RPMI7951 (cell line): Measurements from ENCODE around the gene NKPD1. TPM values are rescaled to one million over a fixed set of nuclear protein-coding genes. Genes with fewer than 3 reads are reported as not detected.

Source experiments
- DNase-seq: peaks from one replicate; pipeline ENCODE4 v3.0.0-alpha.2; 2012; ENCODE audit warnings: low read depth
- total RNA-seq: library from RNA; depleted of rRNA; stranded (reverse); fragments of >200 nt; shearing (Covaris generic); gene quantifications from 2 replicates; pipeline ENCODE4 v1.2.3, GENCODE V29; 2014; rRNA removed

NKPD1 gene
- 0.12 and 0.20 TPM in 2 replicates for total RNA-seq

DNA sequence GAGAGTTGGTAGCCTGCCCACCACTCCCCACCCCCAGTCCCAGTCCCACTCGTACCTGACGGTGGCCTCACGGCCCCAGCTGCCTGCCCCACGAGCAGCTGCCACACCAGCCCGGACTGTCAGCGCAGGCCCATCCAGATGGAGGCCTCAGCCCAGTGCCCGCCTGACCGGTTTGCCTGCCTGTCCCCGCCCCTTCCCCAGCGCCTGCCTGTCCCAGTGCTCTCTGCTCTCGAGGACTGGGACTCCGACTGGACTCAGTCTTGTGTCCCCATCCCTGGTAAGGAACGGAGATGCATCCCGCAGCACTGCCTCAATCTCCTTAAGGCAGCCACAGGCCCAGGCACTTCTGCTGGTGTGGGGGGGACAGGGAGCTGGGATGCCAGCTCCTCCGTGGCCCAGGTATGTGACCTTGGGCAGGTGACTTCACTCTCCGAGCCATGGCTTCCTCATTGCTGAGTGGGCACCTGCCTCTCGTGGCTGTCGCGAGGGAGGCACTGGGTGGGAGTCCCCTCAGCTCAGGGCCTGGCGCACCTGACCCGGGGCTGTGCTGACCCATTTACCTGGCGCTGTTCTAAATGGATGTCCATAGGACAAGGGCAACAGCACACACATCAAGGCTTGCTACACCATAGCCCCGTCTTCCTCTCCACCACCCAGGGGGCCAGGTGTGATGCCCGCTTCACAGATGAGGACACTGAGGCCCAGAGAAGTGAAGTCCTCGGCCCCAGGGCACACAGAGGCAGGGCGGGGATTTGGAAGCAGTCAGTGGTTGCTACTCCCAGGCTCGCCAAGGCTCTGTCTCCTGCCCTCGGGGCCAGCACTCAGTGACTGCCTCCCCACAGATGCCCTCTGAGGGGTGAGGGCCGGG, at the start of gene NKPD1:
Gene NKPD1 (minus strand): TSS at position 113 of the 868 bp plus-strand sequence. CDS start 832 bp downstream, outside the sequence.
- no peak for DNase-seq

DNA sequence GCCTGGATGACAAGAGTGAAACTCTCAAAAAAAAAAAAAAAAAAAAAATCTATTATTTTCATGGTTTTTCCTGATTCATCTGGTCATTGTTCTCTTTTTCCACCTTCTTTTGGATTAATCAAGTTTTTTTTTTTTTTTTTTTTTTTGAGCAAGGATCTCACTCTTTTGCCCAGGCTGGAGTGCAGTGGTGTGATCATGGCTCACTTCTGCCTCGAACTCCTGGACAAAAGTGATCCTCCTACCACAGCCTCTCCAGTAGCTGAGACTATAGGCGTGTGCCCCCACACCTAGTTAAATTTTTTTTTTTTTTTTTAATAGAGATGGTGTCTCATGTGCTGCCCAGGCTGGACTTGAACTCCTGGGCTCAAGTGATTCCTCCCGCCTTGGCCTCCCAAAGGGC, 45.5 kb upstream of the NKPD1 start:
- no peak for DNase-seq

DNA sequence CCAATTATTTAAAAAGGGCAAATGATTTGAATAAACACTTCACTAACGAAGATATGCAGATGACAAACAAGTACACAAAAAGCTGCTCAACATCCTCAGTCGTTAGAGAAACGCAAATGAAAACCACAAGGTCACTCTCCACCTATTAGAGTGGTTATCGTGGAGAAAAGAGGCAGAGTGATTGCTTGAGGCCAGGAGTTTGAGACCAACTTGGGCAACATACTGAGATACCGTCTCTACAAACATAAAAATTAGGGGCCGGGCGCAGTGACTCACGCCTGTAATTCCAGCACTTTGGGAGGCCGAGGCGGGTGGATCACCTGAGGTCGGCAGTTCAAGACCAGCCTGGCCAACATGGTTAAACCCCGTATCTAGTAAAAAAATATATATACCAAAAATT, 45.0 kb upstream of the NKPD1 start:
- DNase-seq, result no peak

- DNase-seq, result no peak
Measured at GRCh38 chr19:45202637-45203036, 41.9 kb upstream of the NKPD1 start.

DNA sequence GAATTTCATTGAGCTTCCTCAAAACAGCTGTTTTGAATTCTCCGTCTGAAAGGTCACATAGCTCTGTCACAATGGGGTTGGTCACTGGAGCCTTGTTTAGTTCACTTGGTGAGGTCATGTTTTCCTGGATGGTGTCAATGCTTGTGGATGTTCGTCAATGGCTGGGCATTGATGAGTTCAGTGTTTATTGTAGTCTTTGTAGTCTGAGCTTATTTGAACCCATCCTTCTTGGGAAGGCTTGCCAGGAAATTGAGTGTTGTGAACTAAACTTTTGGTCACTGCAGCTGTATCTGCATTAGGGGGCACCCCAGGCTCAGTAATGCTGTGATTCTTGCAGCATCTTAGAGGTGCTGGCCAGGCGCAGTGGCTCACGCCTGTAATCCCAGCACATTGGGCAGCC, 39.8 kb upstream of the NKPD1 start:
- DNase-seq, result peak; percentile 58

- DNase-seq, result no peak
Measured at GRCh38 chr19:45195764-45196163, 35.0 kb upstream of the NKPD1 start.

DNA sequence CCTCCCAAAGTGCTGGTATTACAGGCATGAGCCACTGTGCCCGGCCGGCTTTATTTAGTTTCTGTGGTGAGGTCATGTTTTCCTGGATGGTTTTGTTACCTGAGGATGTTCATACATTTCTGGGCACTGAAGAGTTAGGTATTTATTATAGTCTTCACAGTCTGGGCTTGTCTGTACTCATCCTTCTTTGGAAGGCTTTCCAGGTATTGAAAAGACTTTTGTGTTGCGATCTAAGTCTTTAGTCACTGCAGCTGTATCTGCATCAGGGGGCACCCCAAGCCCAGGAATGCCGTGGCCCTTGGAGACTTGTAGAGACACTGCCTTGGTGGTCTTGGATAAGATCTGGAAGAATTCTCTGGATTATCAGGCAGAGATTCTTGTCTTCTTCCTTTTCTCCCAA, 30.6 kb upstream of the NKPD1 start:
- DNase-seq, result no peak

DNA sequence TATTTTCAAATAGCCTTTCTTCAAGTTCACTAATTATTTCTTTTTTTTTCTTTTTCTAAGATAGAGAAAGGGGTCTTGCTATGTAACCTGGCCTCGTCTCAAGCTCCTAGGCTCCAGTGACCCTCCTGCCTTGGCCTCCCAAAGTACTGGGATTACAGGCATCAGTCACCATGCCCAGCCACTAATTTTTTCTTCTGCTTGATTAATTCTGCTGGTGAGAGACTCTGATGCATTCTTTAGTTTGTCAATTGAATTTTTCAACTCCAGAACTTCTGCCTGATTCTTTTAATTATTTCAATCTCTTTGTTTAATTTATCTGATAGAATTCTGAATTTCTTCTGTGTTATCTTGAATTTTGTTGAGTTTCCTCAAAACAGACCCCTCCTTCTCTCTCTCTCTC, 29.2 kb upstream of the NKPD1 start:
- DNase-seq, result no peak

- no peak for DNase-seq
Measured at GRCh38 chr19:45187421-45188100, 26.8 kb upstream of the NKPD1 start.

DNA sequence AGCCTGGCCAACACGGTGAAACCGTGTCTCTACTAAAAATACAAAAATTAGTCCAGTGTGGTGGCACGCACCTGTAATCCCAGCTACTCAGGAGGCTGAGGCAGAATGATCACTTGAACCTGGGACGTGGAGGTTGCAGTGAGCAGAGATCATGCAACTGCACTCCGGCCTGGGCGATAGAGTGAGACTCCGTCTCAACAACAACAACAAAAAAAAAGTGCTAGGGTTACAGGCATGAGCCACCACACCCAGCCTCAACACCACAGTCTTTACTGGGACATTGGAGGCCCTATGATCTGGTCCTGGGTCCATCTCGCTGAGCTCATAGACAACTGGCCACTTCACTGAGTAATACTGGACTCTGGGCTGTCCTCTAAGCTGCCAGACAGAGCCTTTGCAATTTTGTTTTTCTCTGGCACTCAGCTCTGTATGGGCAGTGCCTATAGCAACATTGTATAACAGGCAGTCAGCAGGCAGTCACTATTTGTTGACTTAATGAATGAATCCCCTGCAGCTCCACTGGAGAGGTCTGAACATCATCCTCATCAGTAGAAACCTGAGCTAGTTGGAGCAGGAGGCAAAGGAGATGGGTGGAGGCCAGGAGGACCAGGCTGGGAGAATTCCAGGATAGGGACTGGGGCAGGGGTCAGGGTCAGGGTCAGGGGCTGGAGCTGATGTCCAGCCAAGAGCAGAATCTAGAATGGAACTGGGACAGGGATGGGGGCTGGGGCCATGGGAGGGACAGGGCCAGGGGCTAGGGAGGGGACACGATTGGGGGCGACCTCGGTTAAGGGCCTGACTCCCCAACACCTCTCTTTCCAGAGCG, 25.9 kb upstream of the NKPD1 start:
- no peak for DNase-seq

DNA sequence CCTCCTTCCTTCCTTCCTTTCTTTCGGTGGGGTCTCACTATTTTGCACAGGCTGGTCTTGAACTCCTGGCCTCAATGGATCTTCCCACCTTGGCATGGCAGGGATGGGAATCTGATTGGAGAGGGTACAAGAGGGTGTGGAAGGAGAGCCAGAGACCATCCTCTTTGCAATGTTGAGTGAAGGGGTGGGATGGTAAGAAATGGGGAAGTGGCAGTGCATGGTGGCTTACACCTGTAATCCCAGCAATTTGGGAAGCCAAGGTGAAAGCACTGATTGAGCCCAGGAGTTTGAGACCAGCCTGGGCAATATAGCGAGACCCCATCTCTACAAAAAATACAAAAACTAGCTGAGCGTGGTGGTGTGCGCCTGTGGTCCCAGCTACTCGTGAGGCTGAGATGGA, 23.3 kb upstream of the NKPD1 start:
- no peak for DNase-seq

- no peak for DNase-seq
Measured at GRCh38 chr19:45182758-45183157, 22.0 kb upstream of the NKPD1 start.

DNA sequence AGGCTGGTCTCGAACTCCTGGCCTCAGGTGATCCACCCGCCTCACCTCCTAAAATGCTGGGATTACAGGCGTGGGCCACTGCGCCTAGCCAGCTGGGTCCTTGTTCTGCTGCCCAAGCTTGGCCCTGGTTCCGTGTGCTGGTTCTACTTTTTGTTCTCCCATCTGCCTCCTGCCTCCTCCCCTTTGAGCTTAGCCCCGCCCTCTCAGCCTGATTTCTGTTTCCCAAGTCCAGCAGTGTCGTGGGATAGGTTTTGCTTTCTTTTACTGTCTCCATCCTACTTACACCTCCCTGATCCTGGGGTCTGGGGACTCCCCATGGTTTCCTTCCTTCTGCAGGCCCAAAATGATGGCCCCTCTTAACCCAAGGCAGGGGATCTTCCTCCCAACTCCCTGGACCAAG, 20.2 kb upstream of the NKPD1 start:
- DNase-seq, result no peak

- DNase-seq, result no peak
Measured at GRCh38 chr19:45179892-45180370, 19.1 kb upstream of the NKPD1 start.

GRCh38 chr19:45179072-45179891, 18.5 kb upstream of the NKPD1 start:
- peak; percentile 39 for DNase-seq

DNA sequence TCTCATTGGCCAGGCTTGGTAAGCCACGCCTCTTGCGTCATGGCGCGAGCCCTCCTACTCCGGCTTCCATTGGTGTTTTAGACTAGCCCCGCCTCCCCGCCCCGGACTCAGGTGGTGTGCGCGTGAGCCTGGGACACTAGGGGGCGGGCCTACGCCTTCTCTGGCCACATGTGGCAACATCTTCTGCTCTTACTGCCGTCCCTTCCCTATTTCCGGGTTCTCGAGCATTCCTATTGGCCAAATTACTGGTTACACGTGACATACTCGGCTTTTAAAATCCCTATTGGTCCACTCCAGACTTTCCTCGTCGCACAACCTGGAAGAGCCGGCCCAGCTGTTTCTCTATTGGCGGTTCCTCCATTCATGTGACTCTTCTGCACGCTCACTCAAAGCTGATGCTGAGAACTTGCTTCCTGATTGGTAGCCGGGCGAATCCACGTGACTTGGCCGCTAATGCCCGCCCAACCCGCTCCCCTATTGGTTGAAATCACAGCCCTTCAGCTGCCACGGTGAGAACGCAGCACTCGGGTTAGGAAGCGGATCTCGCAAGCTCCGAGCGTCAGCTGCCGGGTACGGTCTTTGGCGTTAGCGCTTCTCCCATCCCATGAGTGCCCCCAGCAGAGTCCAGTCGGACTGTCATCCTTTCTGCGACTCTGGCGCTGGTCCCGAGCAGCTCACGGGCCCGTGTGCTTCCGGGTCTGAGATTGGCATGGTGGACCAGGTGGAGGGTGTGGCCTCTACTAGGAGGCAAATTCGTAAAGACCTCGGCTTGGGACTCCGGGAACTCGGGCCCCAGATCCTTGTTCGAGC, 17.7 kb upstream of the NKPD1 start, which contains the start of gene BLOC1S3:
Gene BLOC1S3 (plus strand): TSS at position 523 of the 810 bp plus-strand sequence. CDS start 513 bp downstream, outside the sequence.
- DNase-seq, result peak; percentile 100

GRCh38 chr19:45177817-45178261, 17.1 kb upstream of the NKPD1 start, which contains the start of gene TRAPPC6A:
Gene TRAPPC6A, minus strand, starts transcription at chr19:45178237. Its CDS starts 19 bp downstream, at chr19:45178218.
- peak; percentile 51 for DNase-seq

DNA sequence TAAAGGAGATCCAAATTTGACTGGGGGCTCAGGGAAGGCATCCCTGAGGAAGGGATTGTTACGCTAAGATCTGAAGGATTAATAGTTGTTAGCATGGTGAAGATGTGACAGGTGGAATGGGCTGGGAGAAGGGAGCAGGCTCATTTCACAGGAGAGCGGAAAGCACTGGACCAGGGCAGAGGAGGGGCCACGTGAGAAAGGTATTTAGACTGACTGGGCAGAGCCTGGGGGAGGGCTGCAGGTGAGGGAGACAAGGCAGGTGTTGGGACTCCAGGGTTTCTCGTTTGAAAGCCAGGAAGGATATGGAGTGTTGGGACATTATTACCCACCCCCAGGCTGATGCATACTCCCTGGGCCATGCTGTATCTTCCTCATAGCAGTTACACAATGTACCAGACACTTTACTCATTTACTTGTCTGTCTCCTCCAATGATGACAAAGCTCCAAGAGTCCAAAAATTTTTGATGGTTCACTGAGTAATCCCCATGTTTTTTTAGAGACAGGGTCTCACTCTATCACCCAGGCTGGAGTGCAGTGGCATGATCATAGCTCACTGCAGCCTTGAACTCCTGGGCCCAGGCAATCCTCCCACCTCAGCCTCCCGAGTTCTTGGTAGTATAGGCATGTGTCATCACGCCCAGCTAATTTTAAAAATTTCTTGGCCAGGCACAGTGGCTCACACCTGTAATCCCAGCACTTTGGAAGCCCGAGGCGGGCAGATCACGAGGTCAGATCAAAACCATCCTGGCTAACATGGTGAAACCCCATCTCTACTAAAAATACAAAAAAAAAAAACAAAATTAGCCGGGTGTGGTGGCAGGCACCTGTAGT, 14.9 kb upstream of the NKPD1 start:
- DNase-seq, result no peak

GRCh38 chr19:45173816-45174215, 13.0 kb upstream of the NKPD1 start:
- DNase-seq, result peak; percentile 88
